HUDEP-2 (cell line): ENCODE data around the gene TMEM266.

Experiments
- DNase-seq, 76 experiments: peaks; one replicate each; lab custom pipeline; 2025; ENCODE audit not compliant: unreplicated experiment in 76 of 76; lab: John Stamatoyannopoulos, UW

Gene TMEM266

GRCh38 chr15:76180321-76180720, 120.5 kb downstream of the TMEM266 start:
- no peak for DNase-seq

- DNase-seq, result no peak
Measured at GRCh38 chr15:76181705-76182107, 121.9 kb downstream of the TMEM266 start.

GRCh38 chr15:76183930-76184649, 124.3 kb downstream of the TMEM266 start:
- no peak for DNase-seq

GRCh38 chr15:76184650-76185035, 124.9 kb downstream of the TMEM266 start:
- DNase-seq, result no peak

- DNase-seq, result peak in 41 of 76 experiments; percentile 2 to 62 (median 23)
Measured at GRCh38 chr15:76185716-76186115, 125.9 kb downstream of the TMEM266 start.

DNA sequence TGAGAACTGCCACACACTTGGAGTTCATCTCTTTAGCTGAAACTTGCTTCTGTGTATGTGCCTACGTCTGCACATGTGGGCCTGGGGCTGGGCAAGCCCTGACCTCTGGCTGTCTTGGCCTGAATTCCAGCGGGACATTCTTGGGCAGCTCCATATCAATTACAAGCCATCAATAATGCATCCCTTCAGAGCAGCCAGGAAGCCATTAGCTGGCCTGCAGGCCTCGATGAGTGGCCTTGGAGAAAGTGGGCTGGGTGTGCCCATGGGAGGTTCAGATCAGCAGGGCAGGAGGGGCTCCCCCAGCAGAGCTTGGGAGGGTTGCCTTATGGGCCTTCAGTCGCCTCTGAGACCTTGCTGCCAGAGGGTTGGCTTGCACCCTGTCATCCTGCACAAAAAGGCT, 127.4 kb downstream of the TMEM266 start:
- no peak for DNase-seq

DNA sequence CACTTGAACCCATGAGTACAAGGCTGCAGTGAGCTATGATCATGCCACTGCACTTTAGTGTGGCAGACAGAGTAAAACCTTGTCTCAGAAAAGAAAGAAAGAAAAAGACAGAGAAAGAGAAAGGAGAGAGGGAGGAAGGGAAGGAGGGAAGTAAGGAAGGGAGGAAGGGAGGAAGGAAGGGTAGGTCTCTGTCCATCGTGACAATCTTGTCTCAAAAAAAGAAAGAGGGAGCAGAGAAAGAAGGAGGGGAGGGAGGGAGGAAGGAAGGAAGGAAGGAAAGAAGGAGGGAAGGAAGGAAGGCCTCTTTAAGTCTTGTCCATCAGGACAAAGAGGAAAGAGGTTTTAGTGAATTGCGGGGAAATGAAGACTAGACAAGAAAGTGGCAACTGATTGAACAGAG, 129.3 kb downstream of the TMEM266 start:
- DNase-seq, result no peak

DNA sequence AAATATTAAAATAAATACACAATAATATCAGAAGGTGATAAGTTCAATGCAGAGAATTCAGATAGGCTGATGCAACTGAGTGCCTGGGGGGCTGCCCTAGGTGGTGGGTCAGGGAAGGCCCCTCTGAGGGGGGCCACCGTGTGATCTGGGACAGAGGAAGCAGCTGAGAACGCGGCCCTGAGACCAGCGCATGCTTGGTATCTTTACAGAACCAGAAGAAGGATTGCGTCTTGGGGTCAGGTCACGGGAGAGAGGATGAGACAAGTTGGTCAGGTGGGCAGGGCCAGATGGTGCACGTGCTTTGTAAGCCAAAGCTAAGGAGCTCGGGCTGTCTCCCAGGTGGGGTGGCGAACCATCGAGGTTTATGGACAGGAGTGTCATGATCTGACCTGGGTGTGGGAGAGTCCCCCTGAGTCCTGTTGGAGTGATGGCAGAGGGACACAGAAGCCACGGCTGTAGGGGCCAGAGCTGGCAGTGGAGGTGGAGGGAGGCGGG, 130.3 kb downstream of the TMEM266 start:
- DNase-seq, result no peak

DNA sequence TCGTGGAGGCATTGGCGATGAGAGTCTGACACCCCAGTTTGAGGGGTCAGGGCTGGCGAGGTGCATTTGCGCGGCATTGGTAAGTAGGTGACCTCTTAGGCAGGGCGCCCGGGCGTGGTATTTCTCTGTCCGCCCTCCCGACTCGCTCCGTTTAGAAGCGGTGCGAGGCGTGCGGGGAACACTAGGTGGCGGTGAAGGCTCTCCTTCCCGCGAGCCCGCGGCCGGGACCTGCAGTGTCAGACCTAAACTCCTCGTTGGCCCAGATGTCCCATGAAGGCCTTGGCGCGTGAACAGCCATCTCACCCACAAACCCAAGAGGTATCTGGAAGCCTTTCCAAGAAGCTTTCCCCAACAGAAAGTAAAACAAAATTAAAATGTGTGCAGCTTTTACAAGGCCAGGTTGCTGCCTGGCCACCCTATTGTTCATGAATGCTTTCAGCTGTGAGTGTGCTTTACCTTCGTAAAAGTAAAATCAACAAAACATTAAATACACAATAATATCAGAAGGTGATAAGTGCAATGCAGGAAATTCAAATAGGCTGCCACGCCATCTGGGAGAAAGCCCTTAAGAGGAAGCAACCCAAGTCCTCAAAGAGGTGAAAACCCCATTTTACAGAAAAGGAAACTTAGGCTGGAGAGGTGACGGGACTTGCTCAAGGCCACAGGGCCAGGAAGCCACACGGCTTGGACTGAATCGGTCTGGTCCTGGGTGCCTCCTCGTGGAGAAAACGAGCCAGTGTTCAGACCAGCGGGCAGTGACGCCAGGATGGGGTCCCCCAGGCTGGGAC, 131.2 kb downstream of the TMEM266 start:
- peak in 68 of 76 experiments; percentile 8 to 81 (median 51) for DNase-seq

DNA sequence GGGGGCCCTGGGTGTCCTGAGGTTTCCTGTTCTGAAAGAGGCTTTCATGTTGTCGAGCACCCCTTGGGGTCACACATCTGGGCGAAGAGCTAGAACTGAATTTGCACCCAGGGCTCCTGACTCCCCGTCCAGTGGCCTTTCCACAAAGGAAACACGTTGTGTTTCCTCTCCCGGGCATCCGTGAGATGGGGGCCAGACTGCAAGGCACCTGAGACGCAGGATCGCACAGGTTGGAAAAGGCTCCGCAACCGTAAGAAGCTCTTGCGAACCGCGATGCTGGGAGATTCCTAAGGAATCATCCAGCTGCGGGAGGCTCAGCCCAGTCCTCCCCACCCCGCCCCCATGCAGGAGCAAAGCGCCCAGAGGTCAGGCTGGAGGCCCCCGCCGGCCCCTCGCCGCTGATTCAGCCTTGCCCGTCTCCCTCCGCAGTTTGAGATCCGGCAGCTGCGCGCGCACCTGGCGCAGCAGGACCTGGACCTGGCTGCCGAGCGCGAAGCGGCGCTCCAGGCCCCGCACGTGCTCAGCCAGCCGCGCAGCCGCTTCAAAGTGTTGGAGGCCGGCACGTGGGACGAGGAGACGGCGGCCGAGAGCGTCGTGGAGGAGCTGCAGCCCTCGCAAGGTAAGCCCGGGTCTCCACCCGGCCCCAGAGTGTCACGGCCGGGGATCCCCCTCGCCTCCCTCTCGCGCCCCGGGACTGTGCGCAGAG, 131.9 kb downstream of the TMEM266 start:
- DNase-seq, result no peak

- no peak for DNase-seq
Measured at GRCh38 chr15:76192715-76193114, 132.9 kb downstream of the TMEM266 start.

DNA sequence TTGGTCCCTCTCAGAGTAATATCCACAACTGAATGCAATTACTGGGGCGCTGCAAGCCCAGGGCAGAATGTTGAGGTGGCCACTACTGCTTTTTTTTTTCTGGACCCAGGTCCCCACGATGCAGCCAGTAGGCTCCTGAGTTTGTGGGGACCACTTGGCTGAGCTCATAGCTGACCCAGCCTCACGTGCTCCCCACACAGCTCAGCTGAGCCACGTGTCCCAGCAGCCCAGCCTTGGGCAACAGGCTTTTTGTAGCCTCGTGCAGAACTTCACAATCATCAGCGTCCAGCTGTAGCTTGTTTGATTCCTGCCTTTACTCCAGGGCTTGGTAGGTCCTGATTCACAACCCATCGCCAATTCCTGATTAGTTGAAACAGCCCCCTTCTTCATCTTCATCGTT, 134.1 kb downstream of the TMEM266 start:
- DNase-seq, result no peak

DNA sequence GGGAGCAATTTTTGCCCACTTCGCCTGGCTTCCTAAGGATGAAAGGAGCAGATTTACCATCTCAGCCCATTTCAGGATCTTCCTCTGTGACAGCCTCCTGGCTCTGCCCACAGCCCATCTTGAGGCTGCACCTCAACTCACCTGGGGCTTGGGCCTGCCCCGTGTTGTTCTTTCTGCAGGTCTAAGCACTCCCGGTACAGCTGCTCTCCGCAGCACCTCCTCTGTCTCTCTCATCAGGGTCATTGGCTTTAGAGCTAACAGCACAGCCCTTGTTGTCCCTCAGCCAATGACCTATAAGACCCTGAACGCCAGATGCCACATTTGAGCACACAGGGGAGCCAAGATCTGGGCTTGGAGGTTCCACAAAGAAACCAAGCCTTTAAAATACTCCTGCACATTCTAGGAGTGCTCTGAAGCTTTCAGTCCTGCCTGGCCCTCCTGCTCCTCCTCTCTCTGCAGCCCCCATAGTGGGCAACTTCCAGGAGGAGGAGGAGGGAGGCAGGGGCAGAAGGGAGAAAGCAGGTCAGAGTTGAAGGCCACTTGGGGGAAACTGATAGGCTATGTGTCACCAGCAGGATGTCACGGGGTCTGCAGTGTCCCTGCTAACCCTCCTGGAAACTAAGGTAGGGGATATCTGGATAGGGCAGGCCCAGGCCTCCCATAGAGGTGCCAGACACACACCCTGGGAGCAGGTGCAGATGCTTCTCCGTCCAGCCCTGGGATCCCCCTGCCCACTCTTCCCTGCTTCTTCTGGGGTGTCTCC, 135.9 kb downstream of the TMEM266 start:
- DNase-seq, result no peak

- DNase-seq, result peak in 64 of 76 experiments; percentile 5 to 72 (median 42)
Measured at GRCh38 chr15:76196269-76197231, 136.8 kb downstream of the TMEM266 start.

GRCh38 chr15:76197703-76198455, 138.1 kb downstream of the TMEM266 start:
- DNase-seq, result no peak

- no peak for DNase-seq
Measured at GRCh38 chr15:76198456-76199105, 138.8 kb downstream of the TMEM266 start.

GRCh38 chr15:76199106-76200082, 139.6 kb downstream of the TMEM266 start:
- DNase-seq, result no peak
